Muscle of back (tissue), 11 donors: Measurements from ENCODE around the gene NCOA7. TPM values are rescaled to one million over a fixed set of nuclear protein-coding genes. Genes with fewer than 3 reads are reported as not detected.
A peak's percentile ranks its signal among the peaks of the same experiment; 100 is the strongest.
"Not testable (repeated sequence)": the region's sequence is repeated elsewhere in the genome, so short reads cannot be mapped to it uniquely, and the experiment has no call there.

Experiments used
- DNase-seq, 3 donors: peaks; one replicate each; pipeline versions ENCODE4 v3.0.0 to v3.0.0-alpha.2; 2013
- polyA plus RNA-seq, 10 donors: library from polyadenylated mRNA; unstranded; fragments of 120-200 nt; gene quantifications; one replicate each; pipeline ENCODE4 v1.2.1, GENCODE V29; 2013; ENCODE audit not compliant: insufficient read length in 10 of 10

NCOA7 gene
- polyA plus RNA-seq, 10 donors: 4.3 to 10.3 (median 7.5) TPM

GRCh38 chr6:125752773-125753172, 38.0 kb upstream of the NCOA7 start:
- DNase-seq: no peak

- DNase-seq: peak in 1 of 3 donors; percentile 40
Observed at GRCh38 chr6:125753218-125753936, 37.4 kb upstream of the NCOA7 start.

DNA sequence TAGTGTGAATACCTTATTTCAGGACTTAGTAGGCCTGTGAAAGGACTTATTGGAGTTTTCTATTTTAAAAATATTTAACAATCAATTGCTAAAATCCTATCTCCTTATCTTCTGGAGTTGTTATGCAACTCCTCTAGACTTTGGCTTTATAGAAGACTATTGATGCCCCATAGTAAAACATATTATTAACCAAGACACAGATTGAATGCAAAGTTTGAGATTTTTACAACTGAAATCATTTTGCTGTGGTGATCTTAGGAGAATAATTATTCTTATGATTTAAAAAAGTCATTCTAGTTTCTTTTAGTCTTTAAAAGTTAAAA, 36.9 kb upstream of the NCOA7 start:
- no peak for DNase-seq

DNA sequence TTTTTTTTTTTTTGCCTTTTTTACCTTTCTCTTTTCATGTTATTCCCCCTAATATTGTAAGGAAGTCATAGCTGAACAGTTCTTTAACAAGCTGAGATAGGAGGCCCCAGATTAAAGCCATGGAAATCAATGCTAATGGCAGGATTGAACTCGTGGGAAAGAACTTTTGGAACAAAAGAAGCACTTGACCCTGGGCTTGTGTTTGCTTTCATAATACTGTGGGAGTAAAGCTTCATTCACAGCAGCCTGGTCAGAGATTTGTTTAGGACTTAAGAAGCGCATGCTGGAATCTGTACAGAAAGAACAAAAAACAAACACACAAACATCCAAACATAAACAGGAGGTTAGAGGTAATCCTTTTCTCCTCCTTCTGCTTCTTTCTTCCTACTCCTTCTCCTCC, 36.2 kb upstream of the NCOA7 start:
- no peak for DNase-seq

GRCh38 chr6:125759184-125759902, 31.4 kb upstream of the NCOA7 start:
- no peak for DNase-seq

GRCh38 chr6:125759959-125760457, 30.8 kb upstream of the NCOA7 start:
- no peak for DNase-seq

- DNase-seq: no peak
Observed at GRCh38 chr6:125764121-125764671, 26.6 kb upstream of the NCOA7 start.

DNA sequence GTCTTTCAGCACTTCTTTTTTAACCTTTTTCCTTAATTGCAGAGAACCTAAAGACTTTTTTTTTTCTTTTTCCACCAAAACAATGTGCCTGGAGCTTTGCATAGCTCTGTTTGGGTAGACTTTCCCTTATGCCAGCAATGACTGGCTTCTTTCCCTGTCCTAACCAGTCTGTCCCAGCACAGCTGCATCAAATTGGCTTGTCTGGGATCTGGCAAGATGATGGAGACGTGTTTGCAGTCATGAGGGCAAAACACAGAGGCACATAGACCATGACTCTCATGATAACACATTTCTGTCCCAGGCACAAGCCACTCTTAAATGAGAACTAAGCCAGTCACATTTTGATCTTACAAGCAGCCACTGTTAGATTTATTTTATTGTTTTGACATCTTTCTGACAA, 24.8 kb upstream of the NCOA7 start:
- no peak for DNase-seq

DNA sequence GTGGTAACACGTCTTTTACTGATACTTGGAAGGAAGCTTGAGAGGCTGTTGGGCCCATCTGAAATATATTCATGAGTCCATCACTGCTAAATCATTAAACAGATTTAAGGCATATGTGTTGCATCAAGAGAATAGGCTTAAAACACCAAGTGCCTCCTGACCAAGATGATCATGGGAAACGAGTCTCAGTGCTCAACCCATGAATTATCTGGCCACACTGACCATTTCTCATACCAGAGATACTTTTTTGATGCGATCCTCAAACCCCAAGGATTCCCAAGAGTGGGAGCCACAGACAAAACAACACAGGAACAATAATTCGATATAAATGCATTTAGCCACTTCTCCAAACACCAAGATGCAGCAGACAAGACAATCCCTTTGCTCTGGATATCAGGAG, 24.1 kb upstream of the NCOA7 start:
- DNase-seq: no peak

DNA sequence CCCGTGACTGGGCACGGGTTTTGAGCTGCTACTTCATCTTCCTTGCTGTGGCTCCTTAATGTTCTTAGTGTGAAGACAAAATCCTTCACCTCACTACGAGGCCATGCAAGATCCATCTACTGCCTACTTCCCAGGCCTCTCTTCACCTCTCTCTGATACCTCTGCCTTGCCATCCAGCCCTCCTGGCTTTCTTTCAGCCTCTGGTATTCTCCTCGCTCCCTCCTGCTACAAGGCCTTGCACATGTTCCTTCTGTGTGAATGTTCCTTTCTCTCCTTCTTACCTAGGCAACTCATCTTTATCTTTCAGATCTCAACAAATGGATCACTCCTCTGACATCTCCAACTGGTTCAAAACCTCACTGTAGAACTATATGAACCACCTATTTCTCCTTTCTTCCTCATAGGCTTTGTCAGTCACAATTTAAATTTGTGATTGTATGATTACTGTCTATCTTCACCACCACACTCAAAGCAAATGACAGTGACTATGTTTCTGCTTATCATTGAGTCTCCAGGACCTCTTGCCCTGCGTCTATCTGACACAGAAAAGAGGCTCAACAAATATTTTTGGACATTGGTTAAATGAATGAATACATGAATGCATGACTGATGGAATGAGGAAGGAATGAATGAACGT, 21.5 kb upstream of the NCOA7 start:
- DNase-seq: no peak

DNA sequence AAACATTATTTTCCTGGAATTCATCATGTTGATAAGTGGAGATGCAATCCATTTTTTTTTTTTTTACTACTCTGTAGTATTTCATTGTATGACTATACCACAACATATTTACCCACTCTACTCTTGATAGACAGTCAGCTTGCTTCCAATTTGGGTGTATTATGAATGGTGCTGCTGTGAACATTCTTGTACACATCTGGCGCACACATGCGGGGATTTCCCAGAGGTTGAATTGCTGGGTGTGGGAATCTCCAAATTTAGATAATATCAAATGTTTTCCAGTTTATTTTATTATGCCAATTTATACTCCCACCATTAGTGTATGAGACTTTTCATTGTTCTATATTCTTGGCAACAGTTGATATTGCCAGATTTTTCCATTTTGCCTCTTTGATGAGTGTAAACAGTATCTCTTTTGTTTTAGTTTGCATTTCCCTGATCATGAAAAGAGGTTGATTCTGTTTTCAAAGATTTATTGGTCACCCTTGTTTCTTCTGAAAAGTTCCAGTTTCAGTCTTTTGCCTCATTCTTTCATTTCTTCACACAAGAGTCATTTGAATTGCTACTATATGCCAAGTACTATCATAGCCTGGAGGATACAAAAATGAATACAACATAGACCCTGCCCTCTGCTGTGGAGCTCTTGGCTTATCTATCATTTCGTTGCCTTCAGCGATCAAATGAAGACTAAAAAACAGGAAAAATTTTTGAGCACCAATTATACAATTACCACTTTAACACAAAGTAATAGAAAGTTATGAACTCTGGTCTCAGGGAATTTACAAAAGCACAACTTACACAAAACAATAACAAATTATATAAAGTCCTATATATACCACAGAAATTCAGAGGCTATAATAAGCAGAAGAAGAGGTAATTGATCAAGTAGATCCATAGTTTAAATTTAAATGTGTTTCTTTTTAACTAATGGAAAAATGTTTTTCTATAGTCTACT, 17.1 kb upstream of the NCOA7 start:
- no peak for DNase-seq

- DNase-seq: not testable (repeated sequence)
Observed at GRCh38 chr6:125776107-125776826, 14.5 kb upstream of the NCOA7 start.

GRCh38 chr6:125779924-125780539, 10.7 kb upstream of the NCOA7 start:
- peak; percentile 94 to 97 (median 94) for DNase-seq

GRCh38 chr6:125780540-125781313, 10.0 kb upstream of the NCOA7 start:
- peak; percentile 77 to 92 (median 80) for DNase-seq

- no peak for DNase-seq
Observed at GRCh38 chr6:125781314-125781868, 9.4 kb upstream of the NCOA7 start.

- no peak for DNase-seq
Observed at GRCh38 chr6:125784365-125784764, 6.4 kb upstream of the NCOA7 start.

DNA sequence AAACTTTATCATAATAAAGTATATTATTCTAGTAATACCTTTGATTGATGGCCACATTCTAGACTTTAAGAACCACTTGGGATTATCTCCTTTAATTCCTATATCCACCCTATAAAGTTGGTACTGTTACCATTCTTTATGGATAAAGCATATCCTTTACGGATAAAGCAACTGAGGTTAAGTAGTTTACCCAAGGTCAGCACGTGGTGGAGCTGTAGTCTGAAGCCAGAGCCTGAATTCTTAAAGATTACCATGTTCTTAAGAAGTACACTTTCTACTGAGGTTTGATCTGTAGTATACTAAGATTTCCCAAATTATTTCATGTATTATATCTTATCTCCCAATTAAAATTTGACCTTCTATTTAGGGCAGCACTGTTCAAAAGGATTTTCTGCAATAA, 3.0 kb upstream of the NCOA7 start:
- DNase-seq: peak in 1 of 3 donors; percentile 22

GRCh38 chr6:125789167-125789566, 1.6 kb upstream of the NCOA7 start:
- no peak for DNase-seq
